ENCODE data around the gene ATP6V0A4. TPM values are rescaled to one million over a fixed set of nuclear protein-coding genes. Genes with fewer than 3 reads are reported as not detected.
"Not testable (repeated sequence)": the region's sequence is repeated elsewhere in the genome, so short reads cannot be mapped to it uniquely, and the experiment has no call there.

ATP6V0A4 gene
- total RNA-seq, 1 experiment from 2014 or later: not detected

DNA sequence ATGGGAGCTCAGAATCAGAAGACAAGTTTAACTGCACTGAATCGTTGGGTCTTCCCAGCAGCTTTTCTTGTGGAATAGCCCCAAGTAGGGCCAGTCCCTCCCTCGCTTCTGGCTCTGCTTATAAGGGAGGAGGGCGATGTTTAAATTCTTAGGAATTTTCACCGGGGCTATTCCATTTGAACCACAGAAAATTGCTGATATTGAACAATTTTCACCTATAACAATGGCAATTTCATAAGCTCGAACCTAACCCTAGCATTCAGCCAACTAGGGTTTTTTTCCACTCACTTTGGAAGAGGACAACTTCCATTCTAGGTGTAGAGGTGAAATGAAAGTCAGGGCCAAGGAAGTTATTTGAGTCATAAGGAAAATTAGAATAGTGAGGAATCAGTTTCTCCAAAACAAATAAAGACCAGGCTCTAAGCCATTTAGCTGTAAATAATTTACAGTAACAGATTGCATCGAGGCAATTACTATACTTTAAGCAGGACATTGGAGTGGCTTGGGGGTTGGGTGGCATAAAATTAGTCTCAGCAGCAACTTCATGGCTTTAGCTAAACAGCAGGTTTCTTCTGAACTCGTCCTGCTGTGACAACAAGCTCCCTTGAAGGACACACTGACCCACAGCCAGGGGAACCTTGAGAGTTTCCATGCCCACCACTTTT lies 1.5 kb upstream of the ATP6V0A4 start:
- Histone ChIP-seq H3K9ac (ENCODE audit: low read length) (no peak overlapping the region), H4K20me1 (ENCODE audit: insufficient read depth, low read depth, low read length) (no peaks in the 10 kb centered on the region), H3K9me3 (ENCODE audit: low read length) (no peaks in the 10 kb centered on the region), H3K36me3 (ENCODE audit: insufficient read depth, low read length) (no peaks in the 10 kb centered on the region), H3K79me2 (ENCODE audit: low read length) (no peaks in the 10 kb centered on the region), H3K4me1 (ENCODE audit: low read length) (no peaks in the 10 kb centered on the region), H3K27me3 (ENCODE audit: low read length) (no peaks in the 10 kb centered on the region), H2AFZ (ENCODE audit: low read length) (no peak overlapping the region), H3K9me2 (replicated peaks; ENCODE audit: insufficient read depth, low read length) (no peaks in the 10 kb centered on the region), H3K27ac (ENCODE audit: low read length) (no peak overlapping the region), H3K4me3 (ENCODE audit: low read length) (no peak overlapping the region), H3K4me2 (ENCODE audit: low read depth, low read length, poor library complexity, severe bottlenecking) (no peak overlapping the region)
- no peak for DNase-seq

DNA sequence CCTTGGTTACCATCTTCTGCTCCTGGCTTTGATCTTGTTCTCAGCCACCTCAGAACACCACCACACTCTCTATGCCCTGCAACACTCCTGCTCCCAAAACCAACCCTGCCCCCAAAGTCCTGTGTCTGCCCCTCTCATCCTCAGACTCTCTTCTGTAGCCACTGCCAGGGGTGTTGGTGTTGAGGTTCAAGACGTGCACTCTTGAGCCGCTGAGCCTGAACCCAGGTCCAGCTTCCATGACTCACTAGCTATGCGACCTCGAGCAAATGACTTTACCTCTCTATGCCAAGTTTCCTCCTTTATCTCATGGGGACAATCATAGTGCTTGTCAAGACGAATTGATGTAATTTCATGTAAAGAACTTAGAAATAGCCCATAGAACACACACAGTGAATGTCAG lies 840 bp upstream of the ATP6V0A4 start:
- Histone ChIP-seq H4K20me1 (ENCODE audit: insufficient read depth, low read depth, low read length) (no peaks in the 10 kb centered on the region), H3K4me1 (ENCODE audit: low read length) (no peaks in the 10 kb centered on the region), H3K79me2 (ENCODE audit: low read length) (no peaks in the 10 kb centered on the region), H2AFZ (ENCODE audit: low read length) (no peak overlapping the region), H3K9me3 (ENCODE audit: low read length) (no peaks in the 10 kb centered on the region), H3K4me2 (ENCODE audit: low read depth, low read length, poor library complexity, severe bottlenecking) (no peak overlapping the region), H3K4me3 (ENCODE audit: low read length) (no peak overlapping the region), H3K36me3 (ENCODE audit: insufficient read depth, low read length) (no peaks in the 10 kb centered on the region), H3K9me2 (replicated peaks; ENCODE audit: insufficient read depth, low read length) (no peaks in the 10 kb centered on the region), H3K27ac (ENCODE audit: low read length) (no peak overlapping the region), H3K27me3 (ENCODE audit: low read length) (no peaks in the 10 kb centered on the region), H3K9ac (ENCODE audit: low read length) (no peak overlapping the region)
- no peak for DNase-seq

DNA sequence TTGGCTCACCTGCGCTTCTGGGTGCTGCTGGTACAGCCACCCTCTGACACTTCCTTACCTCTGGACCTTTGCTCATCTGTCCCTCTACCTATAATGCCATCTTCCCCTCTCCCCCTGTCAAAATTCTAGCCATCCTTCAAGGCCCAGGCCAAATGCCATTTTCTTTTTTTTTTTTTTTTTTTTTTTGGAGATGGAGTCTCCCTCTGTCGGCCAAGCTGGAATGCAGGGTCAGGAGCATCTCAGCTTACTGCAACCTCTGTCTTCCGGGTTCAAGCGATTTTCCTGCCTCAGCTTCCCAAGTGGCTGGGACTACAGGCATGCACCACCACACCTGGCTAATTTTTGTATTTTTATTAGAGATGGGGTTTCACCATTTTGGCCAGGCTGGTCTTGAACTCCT lies 950 bp downstream of the ATP6V0A4 start:
- H3K9me3 ChIP-seq (ENCODE audit: low read length); H3K9me2 ChIP-seq (replicated peaks; ENCODE audit: insufficient read depth, low read length); H3K27ac ChIP-seq (ENCODE audit: low read length); H4K20me1 ChIP-seq (ENCODE audit: insufficient read depth, low read depth, low read length); H2AFZ ChIP-seq (ENCODE audit: low read length); H3K27me3 ChIP-seq (ENCODE audit: low read length); H3K9ac ChIP-seq (ENCODE audit: low read length); H3K36me3 ChIP-seq (ENCODE audit: insufficient read depth, low read length); H3K4me3 ChIP-seq (ENCODE audit: low read length); H3K4me1 ChIP-seq (ENCODE audit: low read length); DNase-seq; H3K4me2 ChIP-seq (ENCODE audit: low read depth, low read length, poor library complexity, severe bottlenecking); H3K79me2 ChIP-seq (ENCODE audit: low read length): not testable (repeated sequence)

- Histone ChIP-seq H3K36me3 (ENCODE audit: insufficient read depth, low read length) (no peaks in the 10 kb centered on the region), H3K27me3 (ENCODE audit: low read length) (no peaks in the 10 kb centered on the region), H3K9me2 (replicated peaks; ENCODE audit: insufficient read depth, low read length) (no peaks in the 10 kb centered on the region), H3K4me1 (ENCODE audit: low read length) (no peaks in the 10 kb centered on the region), H3K9ac (ENCODE audit: low read length) (no peak overlapping the region), H3K27ac (ENCODE audit: low read length) (no peak overlapping the region), H3K9me3 (ENCODE audit: low read length) (no peaks in the 10 kb centered on the region), H2AFZ (ENCODE audit: low read length) (no peak overlapping the region), H3K4me2 (ENCODE audit: low read depth, low read length, poor library complexity, severe bottlenecking) (no peak overlapping the region), H3K4me3 (ENCODE audit: low read length) (no peak overlapping the region), H3K79me2 (ENCODE audit: low read length) (no peaks in the 10 kb centered on the region), H4K20me1 (ENCODE audit: insufficient read depth, low read depth, low read length) (no peaks in the 10 kb centered on the region)
- DNase-seq: no peak
Observed at GRCh38 chr7:138796038-138796615, 1.9 kb downstream of the ATP6V0A4 start.

GRCh38 chr7:138785587-138786437 lies 12.2 kb downstream of the ATP6V0A4 start:
- H3K4me1 ChIP-seq (ENCODE audit: low read length): no peaks in the 10 kb centered on the region
- no peak overlapping the region for H2AFZ ChIP-seq (ENCODE audit: low read length)
- H3K9me2 ChIP-seq (replicated peaks; ENCODE audit: insufficient read depth, low read length): no peaks in the 10 kb centered on the region
- H3K9ac ChIP-seq (ENCODE audit: low read length): no peak overlapping the region
- H3K4me3 ChIP-seq (ENCODE audit: low read length): no peak overlapping the region
- DNase-seq: no peak
- no peaks in the 10 kb centered on the region for H3K79me2 ChIP-seq (ENCODE audit: low read length)
- H4K20me1 ChIP-seq (ENCODE audit: insufficient read depth, low read depth, low read length): no peaks in the 10 kb centered on the region
- no peaks in the 10 kb centered on the region for H3K27me3 ChIP-seq (ENCODE audit: low read length)
- H3K4me2 ChIP-seq (ENCODE audit: low read depth, low read length, poor library complexity, severe bottlenecking): no peak overlapping the region
- H3K9me3 ChIP-seq (ENCODE audit: low read length): no peaks in the 10 kb centered on the region
- H3K27ac ChIP-seq (ENCODE audit: low read length): no peak overlapping the region
- H3K36me3 ChIP-seq (ENCODE audit: insufficient read depth, low read length): no peaks in the 10 kb centered on the region

GRCh38 chr7:138784692-138785091 lies 13.3 kb downstream of the ATP6V0A4 start:
- no peak for DNase-seq
- H3K9me3 ChIP-seq (ENCODE audit: low read length): no peaks in the 10 kb centered on the region
- H3K4me3 ChIP-seq (ENCODE audit: low read length): no peak overlapping the region
- H3K27ac ChIP-seq (ENCODE audit: low read length): no peak overlapping the region
- H3K4me2 ChIP-seq (ENCODE audit: low read depth, low read length, poor library complexity, severe bottlenecking): no peak overlapping the region
- no peak overlapping the region for H2AFZ ChIP-seq (ENCODE audit: low read length)
- no peaks in the 10 kb centered on the region for H3K79me2 ChIP-seq (ENCODE audit: low read length)
- H3K27me3 ChIP-seq (ENCODE audit: low read length): no peaks in the 10 kb centered on the region
- no peaks in the 10 kb centered on the region for H3K9me2 ChIP-seq (replicated peaks; ENCODE audit: insufficient read depth, low read length)
- no peaks in the 10 kb centered on the region for H4K20me1 ChIP-seq (ENCODE audit: insufficient read depth, low read depth, low read length)
- no peak overlapping the region for H3K9ac ChIP-seq (ENCODE audit: low read length)
- H3K4me1 ChIP-seq (ENCODE audit: low read length): no peaks in the 10 kb centered on the region
- no peaks in the 10 kb centered on the region for H3K36me3 ChIP-seq (ENCODE audit: insufficient read depth, low read length)

GRCh38 chr7:138781004-138781403 lies 17.0 kb downstream of the ATP6V0A4 start:
- H3K27me3 ChIP-seq (ENCODE audit: low read length): no peaks in the 10 kb centered on the region
- H4K20me1 ChIP-seq (ENCODE audit: insufficient read depth, low read depth, low read length): no peaks in the 10 kb centered on the region
- no peak for DNase-seq
- H3K36me3 ChIP-seq (ENCODE audit: insufficient read depth, low read length): no peaks in the 10 kb centered on the region
- no peak overlapping the region for H3K27ac ChIP-seq (ENCODE audit: low read length)
- H3K9ac ChIP-seq (ENCODE audit: low read length): no peak overlapping the region
- no peak overlapping the region for H3K4me3 ChIP-seq (ENCODE audit: low read length)
- no peak overlapping the region for H2AFZ ChIP-seq (ENCODE audit: low read length)
- H3K79me2 ChIP-seq (ENCODE audit: low read length): no peaks in the 10 kb centered on the region
- H3K9me3 ChIP-seq (ENCODE audit: low read length): no peaks in the 10 kb centered on the region
- no peaks in the 10 kb centered on the region for H3K4me1 ChIP-seq (ENCODE audit: low read length)
- H3K9me2 ChIP-seq (replicated peaks; ENCODE audit: insufficient read depth, low read length): no peaks in the 10 kb centered on the region
- H3K4me2 ChIP-seq (ENCODE audit: low read depth, low read length, poor library complexity, severe bottlenecking): no peak overlapping the region

- Histone ChIP-seq H3K27me3 (ENCODE audit: low read length) (no peaks in the 10 kb centered on the region), H3K36me3 (ENCODE audit: insufficient read depth, low read length) (no peaks in the 10 kb centered on the region), H4K20me1 (ENCODE audit: insufficient read depth, low read depth, low read length) (no peaks in the 10 kb centered on the region), H3K9me2 (replicated peaks; ENCODE audit: insufficient read depth, low read length) (no peaks in the 10 kb centered on the region), H2AFZ (ENCODE audit: low read length) (no peak overlapping the region), H3K79me2 (ENCODE audit: low read length) (no peaks in the 10 kb centered on the region), H3K4me2 (ENCODE audit: low read depth, low read length, poor library complexity, severe bottlenecking) (no peak overlapping the region), H3K4me3 (ENCODE audit: low read length) (no peak overlapping the region), H3K27ac (ENCODE audit: low read length) (no peak overlapping the region), H3K9ac (ENCODE audit: low read length) (no peak overlapping the region), H3K9me3 (ENCODE audit: low read length) (no peaks in the 10 kb centered on the region), H3K4me1 (ENCODE audit: low read length) (no peaks in the 10 kb centered on the region)
- DNase-seq: no peak
Observed at GRCh38 chr7:138776166-138776833, 21.7 kb downstream of the ATP6V0A4 start.
